ENCODE data around the gene ITIH3.

The ITIH3 gene

DNA sequence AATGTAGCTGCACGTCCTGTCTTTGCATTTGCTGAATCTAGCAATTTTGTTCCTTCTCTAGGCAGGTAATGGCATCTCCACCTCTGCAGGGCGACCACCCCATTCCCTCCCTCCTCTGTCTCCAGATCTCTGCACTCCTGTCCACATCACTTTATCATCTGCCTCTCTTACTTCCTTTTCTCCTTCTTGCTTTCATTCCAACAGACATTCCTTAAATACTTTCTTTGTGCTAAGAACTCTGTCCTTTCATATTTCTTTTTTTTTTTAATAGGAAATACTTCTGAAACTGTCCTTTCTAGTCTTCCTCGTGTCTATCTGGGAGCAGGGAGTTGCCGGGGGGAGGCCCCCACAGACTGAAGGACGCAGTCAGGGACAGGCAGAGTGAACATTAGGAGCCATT is 7.2 kb downstream of the ITIH3 start:
- TF ChIP-seq FOXP2 (optimal IDR thresholded peaks at IDR 0.05; ENCODE audit: borderline replicate concordance, extremely low read depth, extremely low read length, insufficient read depth) (no peak), SIN3A (IDR thresholded peaks at IDR 0.05; ENCODE audit: borderline replicate concordance, insufficient read depth, low read length) (no peak), POLR2AphosphoS5 (IDR thresholded peaks at IDR 0.05; ENCODE audit: low read depth, low read length) (no peak), TAF1 (IDR thresholded peaks at IDR 0.05; ENCODE audit: borderline replicate concordance, insufficient read depth, low read length) (no peak)
- TF ChIP-seq, protein P1, sequence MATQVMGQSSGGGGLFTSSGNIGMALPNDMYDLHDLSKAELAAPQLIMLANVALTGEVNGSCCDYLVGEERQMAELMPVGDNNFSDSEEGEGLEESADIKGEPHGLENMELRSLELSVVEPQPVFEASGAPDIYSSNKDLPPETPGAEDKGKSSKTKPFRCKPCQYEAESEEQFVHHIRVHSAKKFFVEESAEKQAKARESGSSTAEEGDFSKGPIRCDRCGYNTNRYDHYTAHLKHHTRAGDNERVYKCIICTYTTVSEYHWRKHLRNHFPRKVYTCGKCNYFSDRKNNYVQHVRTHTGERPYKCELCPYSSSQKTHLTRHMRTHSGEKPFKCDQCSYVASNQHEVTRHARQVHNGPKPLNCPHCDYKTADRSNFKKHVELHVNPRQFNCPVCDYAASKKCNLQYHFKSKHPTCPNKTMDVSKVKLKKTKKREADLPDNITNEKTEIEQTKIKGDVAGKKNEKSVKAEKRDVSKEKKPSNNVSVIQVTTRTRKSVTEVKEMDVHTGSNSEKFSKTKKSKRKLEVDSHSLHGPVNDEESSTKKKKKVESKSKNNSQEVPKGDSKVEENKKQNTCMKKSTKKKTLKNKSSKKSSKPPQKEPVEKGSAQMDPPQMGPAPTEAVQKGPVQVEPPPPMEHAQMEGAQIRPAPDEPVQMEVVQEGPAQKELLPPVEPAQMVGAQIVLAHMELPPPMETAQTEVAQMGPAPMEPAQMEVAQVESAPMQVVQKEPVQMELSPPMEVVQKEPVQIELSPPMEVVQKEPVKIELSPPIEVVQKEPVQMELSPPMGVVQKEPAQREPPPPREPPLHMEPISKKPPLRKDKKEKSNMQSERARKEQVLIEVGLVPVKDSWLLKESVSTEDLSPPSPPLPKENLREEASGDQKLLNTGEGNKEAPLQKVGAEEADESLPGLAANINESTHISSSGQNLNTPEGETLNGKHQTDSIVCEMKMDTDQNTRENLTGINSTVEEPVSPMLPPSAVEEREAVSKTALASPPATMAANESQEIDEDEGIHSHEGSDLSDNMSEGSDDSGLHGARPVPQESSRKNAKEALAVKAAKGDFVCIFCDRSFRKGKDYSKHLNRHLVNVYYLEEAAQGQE (IDR thresholded peaks at IDR 0.05; ENCODE audit: insufficient read depth in 1 of 2, low read depth in 2 of 2, low read length in 2 of 2): no peak

DNA sequence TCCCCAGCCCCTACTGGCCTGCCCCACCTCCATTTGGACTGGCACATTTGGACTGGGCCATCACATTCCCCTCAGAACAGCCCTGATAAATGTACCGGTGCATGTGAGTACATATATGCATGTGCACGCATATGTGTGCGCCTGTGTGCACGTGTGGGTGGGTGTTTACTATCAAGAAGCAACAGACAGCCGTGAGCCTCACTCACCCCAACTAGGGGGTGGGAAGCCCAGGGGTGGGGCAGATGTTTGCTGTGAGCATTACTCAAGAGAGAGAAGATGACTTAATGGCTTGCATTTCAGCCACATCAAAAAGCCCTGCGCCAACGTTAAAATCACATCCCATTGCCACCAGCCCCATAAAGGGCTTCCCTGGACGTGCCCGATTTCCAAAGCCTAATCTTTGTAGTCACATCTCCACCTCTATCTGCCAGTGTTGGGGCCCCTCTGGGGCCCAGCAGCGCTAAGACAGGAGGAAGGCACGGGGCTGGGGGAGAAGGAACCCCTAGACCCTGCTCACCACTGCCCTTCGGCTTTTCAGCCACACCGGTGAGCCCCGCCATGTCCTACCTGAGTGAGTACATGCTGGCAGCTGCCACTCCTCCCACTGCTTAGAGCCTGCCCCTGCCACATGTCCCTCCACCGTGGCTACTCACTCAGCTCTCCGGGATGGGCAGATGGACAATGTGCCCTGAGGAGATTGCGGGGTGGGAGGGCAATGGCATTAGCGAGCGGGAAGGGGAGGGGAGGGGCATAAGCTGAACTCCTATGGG is 10.9 kb downstream of the ITIH3 start:
- TF ChIP-seq, protein P1 (IDR thresholded peaks at IDR 0.05; ENCODE audit: insufficient read depth in 1 of 2, low read depth in 2 of 2, low read length in 2 of 2): no peak
- TF ChIP-seq FOXP2 (optimal IDR thresholded peaks at IDR 0.05; ENCODE audit: borderline replicate concordance, extremely low read depth, extremely low read length, insufficient read depth): no peak
- no peak for TF ChIP-seq SIN3A (IDR thresholded peaks at IDR 0.05; ENCODE audit: borderline replicate concordance, insufficient read depth, low read length)
- no peak for TF ChIP-seq POLR2AphosphoS5 (IDR thresholded peaks at IDR 0.05; ENCODE audit: low read depth, low read length)
- TF ChIP-seq TAF1 (IDR thresholded peaks at IDR 0.05; ENCODE audit: borderline replicate concordance, insufficient read depth, low read length): no peak

DNA sequence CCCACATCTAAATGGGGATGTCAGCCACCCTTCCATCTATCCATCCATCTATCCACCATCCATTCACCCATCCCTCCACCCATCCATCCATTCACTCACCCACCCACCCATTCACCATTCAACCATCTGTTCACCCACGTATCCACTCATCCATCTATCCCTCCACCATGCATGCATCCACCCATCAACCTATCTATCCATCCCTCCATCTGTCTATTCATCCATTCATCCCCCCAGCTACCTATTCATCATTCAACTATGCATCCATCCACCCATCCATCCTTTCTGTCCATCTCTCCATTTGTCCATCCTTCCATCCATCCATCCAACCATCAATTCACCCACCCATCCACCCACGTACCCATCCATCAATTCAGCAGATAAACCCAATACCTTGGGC is 14.6 kb downstream of the ITIH3 start:
- TF ChIP-seq, protein P1 (IDR thresholded peaks at IDR 0.05; ENCODE audit: insufficient read depth in 1 of 2, low read depth in 2 of 2, low read length in 2 of 2): no peak
- TF ChIP-seq POLR2AphosphoS5 (IDR thresholded peaks at IDR 0.05; ENCODE audit: low read depth, low read length): no peak
- no peak for TF ChIP-seq TAF1 (IDR thresholded peaks at IDR 0.05; ENCODE audit: borderline replicate concordance, insufficient read depth, low read length)
- no peak for TF ChIP-seq SIN3A (IDR thresholded peaks at IDR 0.05; ENCODE audit: borderline replicate concordance, insufficient read depth, low read length)
- no peak for TF ChIP-seq FOXP2 (optimal IDR thresholded peaks at IDR 0.05; ENCODE audit: borderline replicate concordance, extremely low read depth, extremely low read length, insufficient read depth)

DNA sequence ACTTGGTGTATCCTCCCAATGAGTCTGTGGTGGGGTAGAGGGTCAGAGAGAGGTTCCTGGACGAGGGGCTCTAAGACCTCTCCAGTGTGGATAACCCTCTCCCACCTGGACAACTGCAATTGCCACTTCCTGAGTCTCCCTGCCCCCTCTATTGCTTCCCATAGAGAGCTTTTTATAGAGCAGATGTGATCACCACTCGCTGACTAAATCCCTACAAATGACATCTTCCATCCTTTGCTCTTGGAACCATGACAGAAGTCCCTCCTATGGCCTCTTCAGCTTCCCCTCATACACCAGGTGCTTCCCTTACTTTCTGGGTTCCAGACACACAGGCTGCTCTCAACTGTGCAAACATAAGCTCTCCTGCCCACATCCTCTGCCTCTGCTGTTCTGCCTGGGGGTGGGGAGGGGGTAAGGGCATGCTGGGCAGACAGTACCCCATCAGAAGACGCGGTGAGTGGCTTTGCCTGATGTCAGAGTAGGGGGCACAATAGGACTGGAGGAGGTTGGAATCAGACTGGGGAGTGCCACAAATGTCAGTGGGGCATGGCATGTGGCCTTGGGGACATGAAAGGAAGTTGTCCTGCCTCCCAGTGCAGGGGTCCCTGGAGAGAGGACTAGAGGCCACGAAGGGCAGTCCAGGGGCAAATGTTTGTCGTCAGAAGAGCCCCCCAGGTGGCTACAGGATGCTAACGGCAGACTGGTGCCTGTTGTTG is 15.2 kb downstream of the ITIH3 start:
- no peak for TF ChIP-seq POLR2AphosphoS5 (IDR thresholded peaks at IDR 0.05; ENCODE audit: low read depth, low read length)
- TF ChIP-seq, protein P1 (IDR thresholded peaks at IDR 0.05; ENCODE audit: insufficient read depth in 1 of 2, low read depth in 2 of 2, low read length in 2 of 2): no peak
- TF ChIP-seq SIN3A (IDR thresholded peaks at IDR 0.05; ENCODE audit: borderline replicate concordance, insufficient read depth, low read length): no peak
- no peak for TF ChIP-seq TAF1 (IDR thresholded peaks at IDR 0.05; ENCODE audit: borderline replicate concordance, insufficient read depth, low read length)
- TF ChIP-seq FOXP2 (optimal IDR thresholded peaks at IDR 0.05; ENCODE audit: borderline replicate concordance, extremely low read depth, extremely low read length, insufficient read depth): no peak
